Measurements from ENCODE around the gene TRA2B. TPM values are rescaled to one million over a fixed set of nuclear protein-coding genes. Genes with fewer than 3 reads are reported as not detected.

The TRA2B gene
- total and polyA plus RNA-seq, 2 of the 8 experiments (the other 6 are each of a cell fraction or from before 2014, with no cell fraction given), result 206 to 274 TPM

- H3K36me3 ChIP-seq (ENCODE audit: control insufficient read depth in 2 of 4, insufficient read depth in 4 of 4, low read length in 3 of 4), result no peaks in the 10 kb centered on the region
- TF ChIP-seq CREB1 (IDR thresholded peaks at IDR 0.05), result no peak
- no peak for TF ChIP-seq GTF2F1 (IDR thresholded peaks at IDR 0.05; ENCODE audit: borderline replicate concordance, low read depth, low read length)
- no peak for TF ChIP-seq ATF3 (IDR thresholded peaks at IDR 0.05; ENCODE audit: insufficient read depth, low read depth, low read length)
- TF ChIP-seq SAP30 (IDR thresholded peaks at IDR 0.05; ENCODE audit: insufficient read depth, insufficient replicate concordance, low read length), result no peak
- no peak for TF ChIP-seq RXRA (IDR thresholded peaks at IDR 0.05; ENCODE audit: insufficient read depth, low read depth, low read length)
- no peak for TF ChIP-seq ASH2L (IDR thresholded peaks at IDR 0.05; ENCODE audit: low read length)
- no peak overlapping the region for H3K9ac ChIP-seq (replicated peaks in 1 of 4; ENCODE audit: extremely low read depth in 1 of 4, low read depth in 3 of 4, low read length in 3 of 4)
- no peak overlapping the region for H4K91ac ChIP-seq (replicated peaks; ENCODE audit: insufficient read length, low read length)
- no peak overlapping the region for H2BK15ac ChIP-seq (ENCODE audit: low read length)
- DNase-seq (ENCODE audit: low read depth in 1 of 2, low spot score in 2 of 2) (no peak), FAIRE-seq (no peak)
- H3K18ac ChIP-seq (ENCODE audit: extremely low read depth, low read length), result no peak overlapping the region
- 37% methylated on average over 3 of the region's 3 CpGs; no CpG with 5 or more reads in 1 of the 2 experiments for WGBS, 2 experiments (ENCODE audit: extremely low coverage in 1 of 2, insufficient coverage in 1 of 2, insufficient read length in 1 of 2, insufficient replicate concordance in 2 of 2, low coverage in 1 of 2, low lambda C conversion rate in 2 of 2, missing lambda C conversion rate in 1 of 2)
- H3K4me3 ChIP-seq (ENCODE audit: extremely low read depth in 1 of 4, insufficient read depth in 2 of 4, low read depth in 3 of 4, low read length in 4 of 4), result no peak overlapping the region
- no peak overlapping the region for H3K27ac ChIP-seq (ENCODE audit: low read depth, low read length)
- no peak overlapping the region for H2BK120ac ChIP-seq (replicated peaks; ENCODE audit: low read depth, low read length)
- no peaks in the 10 kb centered on the region for H3K27me3 ChIP-seq (replicated peaks in 1 of 4; ENCODE audit: control insufficient read depth in 3 of 4, extremely low read depth in 1 of 4, insufficient read depth in 3 of 4, low read length in 3 of 4)
- H3K79me2 ChIP-seq (ENCODE audit: control insufficient read depth in 1 of 2, insufficient read depth in 2 of 2, low read length in 2 of 2), result no peaks in the 10 kb centered on the region
- ChIA-PET POLR2A (ENCODE audit: partially characterized antibody) (interaction anchor here (1.0 kb wide), 1 partner anchor 41 kb away, joined by 3 read pairs; no protein-coding TSS in a partner anchor), CTCF (ENCODE audit: partially characterized antibody) (interaction anchor here (0.6 to 4.2 kb wide), 31 partner anchors 9 to 562 kb away, joined by 3 to 37 read pairs (median 4); no protein-coding TSS in a partner anchor)
- H4K8ac ChIP-seq (ENCODE audit: extremely low read depth, insufficient read depth, low read length), result no peak overlapping the region
- no peak overlapping the region for H2AFZ ChIP-seq (ENCODE audit: low read length)
- no peaks in the 10 kb centered on the region for H3K23me2 ChIP-seq (ENCODE audit: low read depth, low read length)
- no peak overlapping the region for H3K14ac ChIP-seq (ENCODE audit: insufficient read length)
- H2BK12ac ChIP-seq (ENCODE audit: low read depth, low read length), result no peak overlapping the region
- no peak overlapping the region for H3K4ac ChIP-seq (replicated peaks; ENCODE audit: insufficient read length, low read depth, low read length)
- no peak overlapping the region for H4K5ac ChIP-seq (ENCODE audit: insufficient read length, low read depth, low read length)
- H2AK5ac ChIP-seq (ENCODE audit: low read depth, low read length), result no peak overlapping the region
- H3K56ac ChIP-seq (replicated peaks; ENCODE audit: insufficient read length, low read depth, low read length), result no peak overlapping the region
- no peak overlapping the region for H2BK20ac ChIP-seq (ENCODE audit: low read length)
- no peak overlapping the region for H3K23ac ChIP-seq (ENCODE audit: insufficient read length)
- no peaks in the 10 kb centered on the region for H3K79me1 ChIP-seq (ENCODE audit: low read depth, low read length)
- H2BK5ac ChIP-seq (ENCODE audit: low read depth, low read length), result no peak overlapping the region
- no peaks in the 10 kb centered on the region for H4K20me1 ChIP-seq (replicated peaks in 1 of 2; ENCODE audit: control insufficient read depth in 1 of 2, insufficient read depth in 2 of 2, low read length in 2 of 2)
- H3K9me3 ChIP-seq (ENCODE audit: insufficient read depth in 2 of 2, low read depth in 1 of 2, low read length in 1 of 2), result no peaks in the 10 kb centered on the region
- H3K4me1 ChIP-seq (replicated peaks in 1 of 4; ENCODE audit: control insufficient read depth in 3 of 4, insufficient read depth in 4 of 4, low read length in 3 of 4), result no peaks in the 10 kb centered on the region
- no peak overlapping the region for H3K4me2 ChIP-seq (ENCODE audit: insufficient read depth in 1 of 2, low read depth in 2 of 2, low read length in 2 of 2)
Observed at GRCh38 chr3:185977679-185978040, 39.8 kb upstream of the TRA2B start.

Measured in H1 (cell line).